Stimulated activated CD8-positive, alpha-beta memory T cell treated with anti-CD3 and anti-CD28 coated beads, Interleukin-4, amount 100 ng/mL, for 48 hours (primary cell): ENCODE results near the gene SIRPG.
"Not testable (repeated sequence)": the region's sequence is repeated elsewhere in the genome, so short reads cannot be mapped to it uniquely, and the experiment has no call there.

Experiments
- DNase-seq: peaks from one replicate; pipeline ENCODE4 v3.0.0-alpha.2; 2020

Gene SIRPG

GRCh38 chr20:1635291-1635979, 22.1 kb downstream of the SIRPG start:
- DNase-seq, result no peak

- no peak for DNase-seq
Observed at GRCh38 chr20:1633535-1633934, 24.0 kb downstream of the SIRPG start.

- peak; percentile 62 for DNase-seq
Observed at GRCh38 chr20:1632178-1632577, 25.4 kb downstream of the SIRPG start.

- no peak for DNase-seq
Observed at GRCh38 chr20:1631309-1632151, 26.0 kb downstream of the SIRPG start.

- no peak for DNase-seq
Observed at GRCh38 chr20:1630186-1630585, 27.4 kb downstream of the SIRPG start.

- no peak for DNase-seq
Observed at GRCh38 chr20:1629321-1629720, 28.3 kb downstream of the SIRPG start.

GRCh38 chr20:1628621-1629020, 29.0 kb downstream of the SIRPG start:
- DNase-seq, result no peak

GRCh38 chr20:1627200-1627550, 30.4 kb downstream of the SIRPG start:
- DNase-seq, result no peak

- no peak for DNase-seq
Observed at GRCh38 chr20:1626528-1627199, 30.9 kb downstream of the SIRPG start.

GRCh38 chr20:1625083-1625690, 32.4 kb downstream of the SIRPG start:
- DNase-seq, result no peak

GRCh38 chr20:1623501-1624205, 33.9 kb downstream of the SIRPG start:
- no peak for DNase-seq

- no peak for DNase-seq
Observed at GRCh38 chr20:1622450-1622849, 35.1 kb downstream of the SIRPG start.

- no peak for DNase-seq
Observed at GRCh38 chr20:1621316-1621715, 36.3 kb downstream of the SIRPG start.

- no peak for DNase-seq
Observed at GRCh38 chr20:1619861-1620444, 37.6 kb downstream of the SIRPG start, which contains the start of gene SIRPB1. TSS of gene SIRPB1 (minus strand) at chr20:1620009. CDS start at chr20:1619944, 65 bp downstream.

- no peak for DNase-seq
Observed at GRCh38 chr20:1618954-1619540, 38.5 kb downstream of the SIRPG start.

GRCh38 chr20:1618479-1618878, 39.1 kb downstream of the SIRPG start:
- DNase-seq, result no peak

- no peak for DNase-seq
Observed at GRCh38 chr20:1616858-1617434, 40.6 kb downstream of the SIRPG start.

GRCh38 chr20:1610404-1610803, 47.2 kb downstream of the SIRPG start:
- DNase-seq, result not testable (repeated sequence)

- not testable (repeated sequence) for DNase-seq
Observed at GRCh38 chr20:1608678-1609347, 48.8 kb downstream of the SIRPG start.

- DNase-seq, result no peak
Observed at GRCh38 chr20:1600736-1601135, 56.8 kb downstream of the SIRPG start.

GRCh38 chr20:1595333-1595732, 62.2 kb downstream of the SIRPG start:
- no peak for DNase-seq
